OCI-M2 (cell line): ENCODE data around the gene ZNF326.

Experiments used
- DNase-seq: peaks from one replicate; lab custom pipeline; 2025; ENCODE audit not compliant: unreplicated experiment; lab: John Stamatoyannopoulos, UW

Gene ZNF326

GRCh38 chr1:90074137-90074536 lies 79.2 kb downstream of the ZNF326 start:
- DNase-seq: no peak

DNA sequence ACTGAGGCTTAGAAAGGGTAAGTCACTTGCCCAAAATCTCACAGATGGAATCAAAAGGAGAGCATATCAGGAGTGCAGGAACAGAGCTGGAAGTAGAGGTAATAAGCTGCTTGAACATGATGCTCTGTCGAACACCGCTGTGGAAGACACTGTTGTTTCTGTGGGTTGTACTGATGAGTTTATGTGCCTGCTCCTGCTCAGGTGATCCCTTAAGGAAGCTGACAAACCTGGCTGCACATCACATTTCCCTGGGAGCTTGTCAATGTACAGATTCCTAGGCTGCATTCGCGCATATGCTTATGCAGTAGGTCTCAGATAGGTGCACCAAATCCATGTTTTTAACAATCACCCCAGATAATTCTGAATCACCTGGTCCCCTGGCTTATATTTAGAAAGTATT lies 79.7 kb downstream of the ZNF326 start:
- DNase-seq: no peak

GRCh38 chr1:90074970-90075391 lies 80.1 kb downstream of the ZNF326 start:
- no peak for DNase-seq

- DNase-seq: no peak
These were observed 89.1 kb downstream of the ZNF326 start for GRCh38 chr1:90083995-90084394.
